Nephron (organoid): Measurements from ENCODE around the gene ARHGAP12.

ENCODE experiments used
- H3K27ac Mint-ChIP-seq, 3 experiments: 2 replicates each; pipeline ENCODE4 v1.8.0; 2020; ENCODE audit warnings: mixed read lengths in 3 of 3, mild to moderate bottlenecking in 2 of 3, moderate library complexity in 1 of 3
- H3K27me3 Mint-ChIP-seq: 2 replicates; pipeline ENCODE4 v1.8.0; 2021; ENCODE audit warnings: low read depth, mild to moderate bottlenecking, moderate library complexity, mixed read lengths
- H3K36me3 Mint-ChIP-seq: 2 replicates; pipeline ENCODE4 v1.8.0; 2020; ENCODE audit warnings: low read depth, mixed read lengths
- H3K4me1 Mint-ChIP-seq: 2 replicates; pipeline ENCODE4 v1.8.0; 2020; ENCODE audit warnings: mixed read lengths
- H3K4me3 Mint-ChIP-seq, 3 experiments: 2 replicates each; pipeline ENCODE4 v1.8.0; 2020; ENCODE audit warnings: mild to moderate bottlenecking in 3 of 3, mixed read lengths in 3 of 3, moderate library complexity in 2 of 3
- H3K9me3 Mint-ChIP-seq: 2 replicates; pipeline ENCODE4 v1.8.0; 2020; ENCODE audit warnings: mixed read lengths
- TF ChIP-seq, protein P1 (sequence below), 3 experiments: fragments of 200-600 bp; sonication (generic); IDR thresholded peaks; one replicate each; pipeline ENCODE4 v1.5.0; 2021; ENCODE audit warnings: antibody characterized with exemption in 3 of 3; ENCODE audit not compliant: unreplicated experiment in 3 of 3

Gene ARHGAP12

GRCh38 chr10:31867646-31868045 lies 61.0 kb downstream of the ARHGAP12 start:
- Mint-ChIP-seq H3K4me1 (peaks cover 19% of the 10 kb centered on the region), H3K4me3 (no peak overlapping the region), H3K27me3 (no peaks in the 10 kb centered on the region), H3K9me3 (no peaks in the 10 kb centered on the region), H3K36me3 (peaks cover 6% of the 10 kb centered on the region), H3K27ac (no peak overlapping the region)
- TF ChIP-seq, protein P1, sequence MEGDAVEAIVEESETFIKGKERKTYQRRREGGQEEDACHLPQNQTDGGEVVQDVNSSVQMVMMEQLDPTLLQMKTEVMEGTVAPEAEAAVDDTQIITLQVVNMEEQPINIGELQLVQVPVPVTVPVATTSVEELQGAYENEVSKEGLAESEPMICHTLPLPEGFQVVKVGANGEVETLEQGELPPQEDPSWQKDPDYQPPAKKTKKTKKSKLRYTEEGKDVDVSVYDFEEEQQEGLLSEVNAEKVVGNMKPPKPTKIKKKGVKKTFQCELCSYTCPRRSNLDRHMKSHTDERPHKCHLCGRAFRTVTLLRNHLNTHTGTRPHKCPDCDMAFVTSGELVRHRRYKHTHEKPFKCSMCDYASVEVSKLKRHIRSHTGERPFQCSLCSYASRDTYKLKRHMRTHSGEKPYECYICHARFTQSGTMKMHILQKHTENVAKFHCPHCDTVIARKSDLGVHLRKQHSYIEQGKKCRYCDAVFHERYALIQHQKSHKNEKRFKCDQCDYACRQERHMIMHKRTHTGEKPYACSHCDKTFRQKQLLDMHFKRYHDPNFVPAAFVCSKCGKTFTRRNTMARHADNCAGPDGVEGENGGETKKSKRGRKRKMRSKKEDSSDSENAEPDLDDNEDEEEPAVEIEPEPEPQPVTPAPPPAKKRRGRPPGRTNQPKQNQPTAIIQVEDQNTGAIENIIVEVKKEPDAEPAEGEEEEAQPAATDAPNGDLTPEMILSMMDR (IDR thresholded peaks at IDR 0.05; ENCODE audit: unreplicated experiment in 3 of 3), result no peak

DNA sequence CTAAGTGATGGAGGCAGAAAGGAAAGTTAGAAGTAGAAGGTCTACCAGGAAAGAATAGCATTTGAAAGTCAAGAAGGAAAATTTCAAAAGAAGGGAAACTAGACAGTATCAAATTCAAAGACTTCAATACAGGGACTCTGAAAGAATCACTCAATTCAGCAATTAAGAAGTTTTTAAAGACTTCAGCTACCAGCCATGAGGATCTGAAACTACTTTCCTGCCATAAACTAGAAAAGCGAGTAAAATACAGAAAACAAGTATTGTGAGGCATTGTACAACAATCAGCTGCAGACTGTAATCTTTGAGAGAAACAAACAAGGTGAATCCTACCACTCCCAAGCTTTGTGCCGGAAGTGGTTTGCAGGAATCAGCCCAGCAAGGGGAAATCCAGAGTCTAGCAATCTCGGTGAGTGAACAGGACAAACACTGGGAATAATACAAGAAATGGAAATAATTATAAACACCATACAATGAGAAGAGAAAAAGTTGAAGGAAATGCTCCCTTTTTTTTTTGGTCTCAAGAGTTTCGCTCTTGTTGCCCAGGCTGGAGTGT lies 62.4 kb downstream of the ARHGAP12 start:
- peaks cover 27% of the 10 kb centered on the region for H3K4me1 Mint-ChIP-seq
- H3K27me3 Mint-ChIP-seq, result no peaks in the 10 kb centered on the region
- no peaks in the 10 kb centered on the region for H3K9me3 Mint-ChIP-seq
- TF ChIP-seq, protein P1 (IDR thresholded peaks at IDR 0.05; ENCODE audit: unreplicated experiment in 3 of 3), result no peak
- H3K27ac Mint-ChIP-seq, result peak overlapping the region in 1 of 3 experiments; percentile 36
- H3K36me3 Mint-ChIP-seq, result peaks cover 9% of the 10 kb centered on the region
- H3K4me3 Mint-ChIP-seq, result no peak overlapping the region

DNA sequence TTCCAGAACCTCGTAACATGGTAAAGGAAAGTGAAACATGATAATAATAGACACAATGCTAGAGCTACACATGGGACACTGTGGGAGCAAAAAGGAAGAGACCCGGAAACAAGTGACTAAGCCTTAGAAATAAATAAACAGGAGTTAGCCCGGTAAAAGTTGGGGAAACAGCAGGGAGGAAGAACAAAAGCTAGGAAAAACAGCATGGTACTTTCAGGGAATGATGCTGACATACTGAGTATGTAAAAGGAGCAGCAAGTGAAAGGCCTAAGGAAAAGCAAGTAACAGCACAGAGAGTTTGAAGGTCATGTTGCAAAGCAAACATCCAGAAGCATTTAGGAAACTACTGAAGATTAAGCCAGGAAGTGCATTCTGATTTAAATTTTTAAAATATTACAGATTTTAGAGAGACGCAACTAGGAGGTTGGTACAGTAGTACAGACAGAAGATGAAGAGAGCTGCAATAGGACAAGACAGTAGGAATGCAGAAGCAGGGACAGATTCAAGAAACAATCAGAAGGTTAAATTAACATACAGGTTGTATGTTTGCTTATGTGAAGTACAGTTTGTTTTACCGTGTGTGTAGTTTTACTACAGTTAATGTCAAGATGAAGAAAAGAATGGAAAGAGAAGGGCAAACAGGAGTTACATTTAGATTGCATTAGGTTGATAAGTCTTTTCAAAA lies 63.7 kb downstream of the ARHGAP12 start:
- TF ChIP-seq, protein P1 (IDR thresholded peaks at IDR 0.05; ENCODE audit: unreplicated experiment in 3 of 3), result no peak
- Mint-ChIP-seq H3K9me3 (no peaks in the 10 kb centered on the region), H3K27ac (peak overlapping the region in 1 of 3 experiments; percentile 12), H3K4me1 (peaks cover 27% of the 10 kb centered on the region), H3K27me3 (no peaks in the 10 kb centered on the region), H3K4me3 (no peak overlapping the region), H3K36me3 (peaks cover 14% of the 10 kb centered on the region)

GRCh38 chr10:31855033-31855432 lies 73.6 kb downstream of the ARHGAP12 start:
- Mint-ChIP-seq H3K27ac (no peak overlapping the region), H3K36me3 (peaks cover 42% of the 10 kb centered on the region), H3K27me3 (no peaks in the 10 kb centered on the region), H3K9me3 (peaks cover 2% of the 10 kb centered on the region), H3K4me1 (no peaks in the 10 kb centered on the region), H3K4me3 (no peak overlapping the region)
- TF ChIP-seq, protein P1 (IDR thresholded peaks at IDR 0.05; ENCODE audit: unreplicated experiment in 3 of 3), result no peak

GRCh38 chr10:31853629-31854028 lies 75.0 kb downstream of the ARHGAP12 start:
- Mint-ChIP-seq H3K4me3 (no peak overlapping the region), H3K27ac (no peak overlapping the region), H3K9me3 (peaks cover 1% of the 10 kb centered on the region), H3K4me1 (no peaks in the 10 kb centered on the region), H3K36me3 (peaks cover 35% of the 10 kb centered on the region), H3K27me3 (no peaks in the 10 kb centered on the region)
- TF ChIP-seq, protein P1 (IDR thresholded peaks at IDR 0.05; ENCODE audit: unreplicated experiment in 3 of 3), result no peak

DNA sequence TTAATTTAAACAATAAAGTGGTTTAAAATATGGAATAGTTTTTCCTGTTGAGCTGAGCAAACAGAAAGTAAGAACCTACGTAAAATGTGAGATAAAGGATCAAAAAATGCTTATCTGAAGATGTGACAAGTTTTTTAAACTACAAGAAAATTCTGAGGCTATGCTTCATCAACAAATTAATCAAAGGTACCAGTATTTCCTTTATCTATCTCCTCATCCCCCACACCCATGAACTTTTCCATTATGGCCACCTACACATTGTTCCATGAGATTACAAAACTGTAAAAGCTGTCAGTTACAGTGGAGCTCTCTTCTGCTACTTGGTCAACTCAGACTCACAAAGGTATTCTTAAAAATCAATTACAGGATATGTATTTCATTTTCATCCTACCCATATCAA lies 77.4 kb downstream of the ARHGAP12 start:
- Mint-ChIP-seq H3K36me3 (peaks cover 38% of the 10 kb centered on the region), H3K4me3 (no peak overlapping the region), H3K4me1 (no peaks in the 10 kb centered on the region), H3K27me3 (no peaks in the 10 kb centered on the region), H3K27ac (no peak overlapping the region), H3K9me3 (peaks cover 3% of the 10 kb centered on the region)
- TF ChIP-seq, protein P1 (IDR thresholded peaks at IDR 0.05; ENCODE audit: unreplicated experiment in 3 of 3), result no peak
